Mesodermal cell (in vitro differentiated cells): ENCODE results near the gene AMMECR1L.
"Not testable (repeated sequence)": the region's sequence is repeated elsewhere in the genome, so short reads cannot be mapped to it uniquely, and the experiment has no call there.

Source experiments
- H3K27ac ChIP-seq: 2 replicates; pipeline ENCODE4 v1.7.0; 2013; ENCODE audit warnings: mild to moderate bottlenecking, low read depth, low read length, moderate library complexity; ENCODE audit not compliant: severe bottlenecking
- H3K36me3 ChIP-seq: 2 replicates; pipeline ENCODE4 v1.7.1; 2013; ENCODE audit warnings: mild to moderate bottlenecking, low read length, moderate library complexity; ENCODE audit not compliant: control insufficient read depth, insufficient read depth
- H3K4me1 ChIP-seq: one replicate; pipeline ENCODE4 v1.7.1; 2013; ENCODE audit warnings: mild to moderate bottlenecking, low read length; ENCODE audit not compliant: insufficient read depth, control insufficient read depth, poor library complexity, severe bottlenecking
- H3K4me3 ChIP-seq: 2 replicates; pipeline ENCODE4 v1.7.0; 2013; ENCODE audit warnings: low read length, control low read depth, mild to moderate bottlenecking; ENCODE audit not compliant: insufficient read depth, poor library complexity, severe bottlenecking; ENCODE audit errors: extremely low read depth
- H3K9me3 ChIP-seq: 2 replicates; pipeline ENCODE4 v1.7.1; 2013; ENCODE audit warnings: mild to moderate bottlenecking, low read length, moderate library complexity; ENCODE audit not compliant: control insufficient read depth
- WGBS, 2 experiments: methylation state at CpG; one replicate each; pipeline ENCODE4 v1.1.5; 2013; ENCODE audit warnings: missing lambda C conversion rate in 2 of 2; ENCODE audit not compliant: insufficient coverage in 2 of 2; 5-methylcytosine and 5-hydroxymethylcytosine counted together

Gene AMMECR1L

DNA sequence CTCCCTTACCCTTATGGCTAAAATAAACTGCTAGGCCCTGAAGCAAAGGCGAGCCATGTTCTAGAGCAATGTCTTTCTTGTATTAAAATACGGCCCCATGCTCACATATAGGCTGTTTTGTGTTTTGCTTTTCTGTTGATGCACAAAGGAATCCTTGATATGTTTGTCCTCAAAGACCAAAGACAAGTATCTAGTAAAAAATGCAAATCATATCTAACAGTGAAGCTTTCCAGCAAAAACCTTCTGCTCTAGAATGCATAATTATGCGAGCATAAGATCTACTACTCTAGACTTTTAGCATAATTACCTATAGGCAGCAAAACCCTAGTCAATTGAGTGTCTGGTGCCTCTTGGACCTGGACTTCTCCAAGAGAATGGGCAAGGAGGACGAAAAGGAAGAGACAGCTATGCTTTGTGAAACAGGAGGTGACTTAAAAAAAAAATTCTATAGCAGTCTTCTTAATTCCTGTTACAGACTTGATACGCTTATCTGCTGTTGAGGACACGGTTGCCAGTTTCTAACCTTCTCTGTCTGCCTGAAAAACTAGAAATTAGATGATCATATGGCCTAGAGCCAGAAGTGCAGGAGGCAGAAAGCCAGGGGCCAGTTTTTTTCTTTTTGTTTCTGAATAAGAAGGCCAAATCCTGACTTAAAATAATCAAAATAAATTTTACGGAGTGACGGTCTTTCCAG, 1.5 kb upstream of the AMMECR1L start:
- 89 to 94% methylated on average over 2 to 4 of the region's 8 CpGs for WGBS, 2 experiments
- Histone ChIP-seq H3K27ac (peak overlapping the region; percentile 46), H3K9me3 (no peaks in the 10 kb centered on the region), H3K4me3 (peak overlapping the region; percentile 54), H3K4me1 (peaks cover 4% of the 10 kb centered on the region), H3K36me3 (peaks cover 20% of the 10 kb centered on the region)

DNA sequence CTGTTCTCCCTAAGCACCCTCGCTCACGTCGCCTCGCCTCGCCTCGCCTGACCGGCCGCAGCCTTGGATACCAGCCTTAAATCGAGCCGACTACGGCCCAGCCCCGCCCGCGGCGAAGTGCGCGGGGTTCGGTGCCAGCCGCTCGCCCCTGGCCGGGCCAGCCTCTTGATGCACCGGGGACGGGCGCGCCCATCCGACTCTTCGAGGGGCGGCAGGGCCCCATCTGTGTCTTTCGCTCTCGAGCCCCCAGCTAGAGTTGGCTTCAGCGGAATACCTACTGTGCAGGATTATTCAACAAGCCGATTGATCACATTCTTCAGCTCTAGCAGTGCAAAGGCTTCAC, 808 bp upstream of the AMMECR1L start:
- not testable (repeated sequence) for H3K4me1 ChIP-seq, H3K9me3 ChIP-seq
- peaks cover 26% of the 10 kb centered on the region for H3K36me3 ChIP-seq
- peak overlapping the region; percentile 85 for H3K27ac ChIP-seq
- WGBS, 2 experiments: no CpG with 5 or more reads among the region's 32 CpGs
- peak overlapping the region; percentile 54 for H3K4me3 ChIP-seq

DNA sequence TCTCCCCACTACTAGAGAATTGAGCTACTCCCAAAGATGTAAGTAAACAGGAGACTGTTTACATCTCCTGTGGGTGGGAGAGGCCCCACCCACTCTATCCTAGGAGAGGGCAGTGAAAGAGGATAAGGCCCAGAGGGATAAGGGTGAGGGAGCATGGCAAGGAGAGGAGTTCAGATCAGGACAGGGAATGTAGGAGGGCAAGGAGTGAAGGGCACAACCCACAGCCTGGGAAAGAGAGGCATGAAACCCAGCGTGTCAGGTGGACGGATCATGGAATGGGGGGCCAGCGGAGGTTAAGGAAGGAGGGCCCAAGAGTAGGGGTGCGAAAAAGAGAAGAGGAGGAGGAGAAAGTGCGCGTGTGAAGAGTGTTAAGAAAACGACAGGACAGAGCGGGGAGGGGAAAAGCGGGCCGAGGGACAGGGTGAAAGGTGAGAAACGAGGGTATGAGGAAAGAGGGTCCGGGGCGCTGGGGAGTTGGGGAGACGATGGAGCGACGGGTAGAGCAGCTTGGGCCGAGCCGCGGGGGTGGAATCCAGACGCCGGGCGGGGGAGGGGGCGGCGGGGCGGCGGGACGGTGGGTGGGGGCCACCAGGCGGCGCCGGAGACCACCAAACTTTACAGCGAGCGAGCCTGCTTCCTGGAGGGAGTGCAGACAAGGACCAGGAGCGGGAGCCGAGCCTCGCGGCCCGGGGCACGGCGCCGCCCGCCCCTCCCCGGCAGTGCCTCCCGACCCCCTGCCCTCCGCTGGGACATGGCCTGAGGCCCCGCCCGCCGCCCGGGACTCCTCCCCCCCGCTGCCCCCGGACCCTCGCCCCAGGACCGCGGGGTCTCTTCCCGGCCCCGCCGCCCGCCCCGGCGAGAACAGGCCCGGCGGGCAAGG, 655 bp downstream of the AMMECR1L start:
- H3K36me3 ChIP-seq: peaks cover 41% of the 10 kb centered on the region
- peak overlapping the region; percentile 61 for H3K4me3 ChIP-seq
- peak overlapping the region; percentile 91 for H3K27ac ChIP-seq
- H3K4me1 ChIP-seq, H3K9me3 ChIP-seq: not testable (repeated sequence)
- WGBS, 2 experiments: 0% methylated on average over 5 to 10 of the region's 61 CpGs

DNA sequence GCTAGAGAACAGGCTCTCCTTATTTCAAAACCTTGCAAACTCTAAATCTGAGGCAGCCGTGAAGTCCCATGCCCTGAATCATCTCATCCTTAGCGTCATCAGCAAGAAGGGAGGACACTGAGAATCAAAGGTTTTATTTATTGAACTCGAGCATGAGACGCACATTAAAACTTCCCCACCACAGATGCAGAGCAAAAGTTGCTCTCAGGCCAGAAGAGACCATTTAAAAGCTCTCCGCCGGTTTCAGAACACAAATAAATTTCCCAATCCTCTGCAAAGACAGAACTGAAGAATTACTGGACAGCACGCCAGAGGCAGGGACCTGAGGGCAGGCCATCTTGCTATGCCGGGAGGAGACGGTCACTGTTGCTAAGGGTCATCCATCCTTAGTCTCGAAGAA, 1.3 kb downstream of the AMMECR1L start:
- WGBS, 2 experiments: 45 to 62% methylated on average over 5 to 10 of the region's 10 CpGs
- H3K4me1 ChIP-seq: peaks cover 4% of the 10 kb centered on the region
- peak overlapping the region; percentile 61 for H3K4me3 ChIP-seq
- peaks cover 46% of the 10 kb centered on the region for H3K36me3 ChIP-seq
- peak overlapping the region; percentile 62 for H3K27ac ChIP-seq
- H3K9me3 ChIP-seq: no peaks in the 10 kb centered on the region

DNA sequence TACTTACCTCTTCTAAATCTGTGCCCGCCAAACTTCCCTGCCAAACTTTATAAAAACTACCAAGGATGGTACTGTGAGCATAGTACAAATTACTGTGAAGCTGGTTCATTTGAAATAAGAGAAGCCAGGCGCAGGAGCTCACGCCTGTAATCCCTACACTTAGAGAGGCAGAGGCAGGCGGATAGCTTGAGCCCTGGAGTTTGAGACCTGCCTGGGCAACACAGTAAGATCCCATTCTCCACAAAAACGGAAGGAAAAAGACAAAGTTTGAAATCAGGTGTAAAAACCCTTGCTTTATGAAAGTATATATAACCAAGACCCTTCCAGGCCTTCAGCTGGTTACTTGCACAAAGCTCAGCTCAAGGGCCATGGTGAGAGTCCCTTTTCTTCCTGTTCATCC, 5.9 kb downstream of the AMMECR1L start:
- peaks cover 4% of the 10 kb centered on the region for H3K4me1 ChIP-seq
- H3K27ac ChIP-seq: no peak overlapping the region
- H3K4me3 ChIP-seq: no peak overlapping the region
- H3K36me3 ChIP-seq: peaks cover 58% of the 10 kb centered on the region
- WGBS, 2 experiments: 80 to 98% methylated on average over 1 to 4 of the region's 5 CpGs
- H3K9me3 ChIP-seq: no peaks in the 10 kb centered on the region

- no peaks in the 10 kb centered on the region for H3K4me1 ChIP-seq
- no peak overlapping the region for H3K4me3 ChIP-seq
- H3K27ac ChIP-seq: no peak overlapping the region
- WGBS, 2 experiments: 86 to 94% methylated on average over 1 to 2 of the region's 3 CpGs
- H3K9me3 ChIP-seq: no peaks in the 10 kb centered on the region
- H3K36me3 ChIP-seq: peaks cover 61% of the 10 kb centered on the region
Measured at GRCh38 chr2:127877626-127878025, 8.1 kb downstream of the AMMECR1L start.

DNA sequence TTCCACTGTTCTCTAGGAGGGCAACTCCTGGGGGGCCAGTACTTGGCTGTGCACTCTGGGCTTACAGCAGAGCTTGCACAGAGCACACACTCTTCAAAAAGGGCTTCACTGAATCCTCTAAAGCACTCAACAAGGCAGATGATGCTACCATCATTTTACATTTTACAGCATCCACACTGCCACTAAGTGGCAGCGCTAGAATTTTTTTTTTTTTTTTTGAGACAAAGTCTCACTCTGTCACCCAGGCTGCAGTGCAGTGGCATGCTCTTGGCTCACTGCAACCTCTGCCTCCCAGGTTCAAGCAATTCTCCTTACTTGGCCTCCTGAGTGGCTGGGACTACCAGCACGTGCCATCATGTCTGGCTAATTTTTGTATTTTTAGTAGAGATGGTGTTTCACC, 8.6 kb downstream of the AMMECR1L start:
- H3K27ac ChIP-seq: no peak overlapping the region
- H3K4me3 ChIP-seq: no peak overlapping the region
- no peaks in the 10 kb centered on the region for H3K9me3 ChIP-seq
- no peaks in the 10 kb centered on the region for H3K4me1 ChIP-seq
- peaks cover 61% of the 10 kb centered on the region for H3K36me3 ChIP-seq
- WGBS, 2 experiments: 86 to 92% methylated on average over 1 of the region's 2 CpGs

- H3K36me3 ChIP-seq: peaks cover 59% of the 10 kb centered on the region
- H3K4me3 ChIP-seq: no peak overlapping the region
- no peaks in the 10 kb centered on the region for H3K9me3 ChIP-seq
- H3K4me1 ChIP-seq: no peaks in the 10 kb centered on the region
- 91% methylated on average over 4 of the region's 7 CpGs for WGBS, 2 experiments
- H3K27ac ChIP-seq: no peak overlapping the region
Measured at GRCh38 chr2:127874378-127875269, 11.1 kb downstream of the AMMECR1L start.

DNA sequence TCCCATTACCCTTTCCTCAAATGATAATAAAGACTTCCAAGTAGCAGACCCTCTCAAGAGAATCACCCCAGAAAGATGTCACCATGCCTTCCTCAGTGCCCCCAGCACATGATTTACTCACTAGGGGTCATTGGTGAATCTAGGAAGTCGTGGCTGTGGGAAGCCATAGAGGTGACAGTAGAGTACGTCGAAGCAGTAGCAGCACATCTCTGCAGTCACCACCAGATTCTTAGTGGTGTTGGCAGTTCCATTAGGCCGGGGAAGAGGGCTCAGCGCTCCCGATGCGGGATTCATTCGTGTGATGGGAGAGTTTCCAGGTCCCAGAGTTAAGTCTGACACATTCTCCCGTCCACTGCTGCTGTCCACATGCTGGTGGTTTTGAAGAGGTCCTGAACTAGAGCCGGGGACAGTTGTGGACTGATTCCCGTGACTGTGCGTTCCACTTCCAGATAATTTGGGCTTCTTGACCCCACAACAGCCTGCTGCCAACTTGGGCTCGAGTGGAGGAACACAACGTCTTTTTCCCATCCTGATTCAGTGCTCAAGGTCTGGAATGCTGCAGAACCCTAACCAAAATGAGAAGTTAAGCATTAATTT, 12.0 kb downstream of the AMMECR1L start:
- Histone ChIP-seq H3K4me1 (no peaks in the 10 kb centered on the region), H3K9me3 (no peaks in the 10 kb centered on the region), H3K27ac (no peak overlapping the region), H3K36me3 (peaks cover 67% of the 10 kb centered on the region), H3K4me3 (no peak overlapping the region)
- WGBS, 2 experiments: 94 to 96% methylated on average over 10 to 12 of the region's 14 CpGs

DNA sequence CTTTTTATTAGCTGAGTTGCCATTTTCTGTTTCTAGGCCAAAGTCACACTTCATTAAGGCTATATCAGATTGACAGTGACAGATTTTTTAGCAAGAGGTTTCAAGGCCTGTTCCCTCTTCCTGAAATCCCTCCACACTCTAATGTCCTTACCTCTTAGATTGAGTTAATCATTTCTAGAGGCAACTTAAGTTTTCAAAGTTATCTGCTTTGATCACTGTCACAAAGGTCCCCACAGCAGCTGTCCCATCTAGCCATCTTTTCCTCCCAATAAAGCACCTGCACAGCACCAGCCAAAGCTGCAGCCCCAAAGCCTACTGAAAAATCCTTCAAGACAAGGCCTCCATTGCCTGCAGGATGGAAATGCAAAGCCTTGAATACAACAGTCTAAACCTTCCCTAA, 13.4 kb downstream of the AMMECR1L start:
- Histone ChIP-seq H3K4me3 (no peak overlapping the region), H3K4me1 (no peaks in the 10 kb centered on the region), H3K36me3 (peaks cover 70% of the 10 kb centered on the region), H3K9me3 (no peaks in the 10 kb centered on the region), H3K27ac (no peak overlapping the region)
